ENCODE measurements around the gene SIK1. TPM values are rescaled to one million over a fixed set of nuclear protein-coding genes. Genes with fewer than 3 reads are reported as not detected.
"Not testable (repeated sequence)": the region's sequence is repeated elsewhere in the genome, so short reads cannot be mapped to it uniquely, and the experiment has no call there.

Gene SIK1
- polyA plus RNA-seq, 2 of the 4 experiments (the other 2 are of a cell fraction) = 12.2 to 74.0 TPM

DNA sequence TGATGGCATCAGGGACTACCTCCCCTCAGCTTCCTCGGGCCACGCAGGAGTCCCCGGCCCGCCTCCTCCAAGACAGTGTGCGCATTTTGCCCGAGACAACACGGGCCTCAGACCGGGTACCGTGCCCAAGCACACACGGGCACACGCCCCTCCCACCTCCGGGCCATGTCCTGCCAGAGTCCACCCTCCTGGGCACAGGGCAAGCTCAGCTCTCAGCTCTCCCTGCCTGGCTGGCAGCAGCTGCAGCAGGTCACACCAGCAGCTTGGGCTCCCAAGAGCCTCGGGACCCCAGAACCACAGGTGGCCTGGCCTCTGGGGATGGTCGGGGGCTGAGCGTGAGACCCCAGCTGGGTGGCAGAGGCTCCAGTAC lies 29.5 kb downstream of the SIK1 start:
- H3K27ac ChIP-seq; CTCF ChIA-PET; H3K4me1 ChIP-seq; POLR2A ChIA-PET; H3K9me3 ChIP-seq; FAIRE-seq; H3K4me2 ChIP-seq; H3K4me3 ChIP-seq; DNase-seq (ENCODE audit: low read depth in 1 of 2, low spot score in 1 of 2): not testable (repeated sequence)
- peak; percentile 36 to 61; a peak in 5 of 6 replicates for ATAC-seq
- no CpG with 5 or more reads among the region's 15 CpGs for WGBS (ENCODE audit: missing lambda C conversion rate)

DNA sequence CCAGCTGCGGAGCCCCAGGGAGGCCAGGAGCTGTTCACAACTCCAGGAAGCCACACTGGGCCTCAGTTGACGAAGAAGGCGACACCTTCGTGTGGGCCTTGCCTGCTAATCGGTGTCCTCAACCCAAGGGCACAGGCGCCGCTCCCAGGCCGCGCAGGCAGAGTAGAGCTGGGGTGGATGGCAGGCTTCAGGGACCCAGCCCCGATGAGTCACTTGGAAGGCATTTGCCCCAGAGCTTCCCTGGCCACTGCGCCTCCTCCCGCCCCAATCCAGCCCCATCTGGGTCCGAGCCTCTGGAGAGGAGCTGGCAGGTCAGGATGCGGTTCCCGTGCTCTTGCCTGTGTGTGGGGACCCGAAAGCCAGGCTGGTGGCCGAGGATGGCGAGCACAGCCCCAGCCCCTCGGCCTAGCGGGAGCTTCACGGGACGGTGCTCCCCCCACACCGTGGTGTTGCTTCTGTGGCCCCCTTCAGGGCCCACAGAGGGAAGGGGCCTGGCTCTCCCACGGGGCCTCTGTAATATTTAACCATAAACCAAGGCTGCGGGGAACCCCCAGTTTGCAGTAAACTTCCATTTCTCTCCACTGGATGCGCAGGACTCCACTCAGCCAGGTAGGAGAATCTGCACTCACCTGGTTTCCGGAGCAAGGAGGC lies 30.0 kb downstream of the SIK1 start:
- H3K4me2 ChIP-seq; H3K4me3 ChIP-seq; H3K9me3 ChIP-seq; DNase-seq (ENCODE audit: low read depth in 1 of 2, low spot score in 1 of 2); POLR2A ChIA-PET; H3K27ac ChIP-seq; H3K4me1 ChIP-seq; CTCF ChIA-PET: not testable (repeated sequence)
- WGBS (ENCODE audit: missing lambda C conversion rate) = no CpG with 5 or more reads among the region's 27 CpGs
- ATAC-seq (peak; percentile 81 to 91), FAIRE-seq (peak; percentile 46)

DNA sequence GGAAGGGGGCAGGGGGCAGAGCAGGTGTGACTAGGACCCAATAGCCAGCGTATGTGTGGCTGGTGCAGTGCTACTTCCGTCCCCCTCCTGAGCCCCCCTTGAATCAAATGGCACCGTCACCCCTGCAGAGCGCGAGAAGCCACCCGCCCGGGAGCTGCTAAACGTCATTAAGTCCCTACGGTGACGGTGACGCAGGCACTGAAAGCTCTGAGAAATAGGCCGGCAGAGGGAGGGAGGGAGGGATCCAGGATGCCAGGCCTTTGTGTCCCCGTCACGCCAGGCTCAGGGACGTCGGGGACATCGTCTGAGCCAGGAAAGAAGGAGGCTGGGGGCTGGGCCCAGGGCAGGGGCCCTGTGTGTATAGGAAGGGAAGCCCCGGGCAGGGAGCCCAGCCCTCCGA lies 43.6 kb downstream of the SIK1 start:
- POLR2A ChIA-PET; CTCF ChIA-PET; H3K27ac ChIP-seq; H3K4me3 ChIP-seq; FAIRE-seq; H3K9me3 ChIP-seq; ATAC-seq; H3K4me1 ChIP-seq; H3K4me2 ChIP-seq; DNase-seq (ENCODE audit: low read depth in 1 of 2, low spot score in 1 of 2): not testable (repeated sequence)
- no CpG with 5 or more reads among the region's 19 CpGs for WGBS (ENCODE audit: missing lambda C conversion rate)

DNA sequence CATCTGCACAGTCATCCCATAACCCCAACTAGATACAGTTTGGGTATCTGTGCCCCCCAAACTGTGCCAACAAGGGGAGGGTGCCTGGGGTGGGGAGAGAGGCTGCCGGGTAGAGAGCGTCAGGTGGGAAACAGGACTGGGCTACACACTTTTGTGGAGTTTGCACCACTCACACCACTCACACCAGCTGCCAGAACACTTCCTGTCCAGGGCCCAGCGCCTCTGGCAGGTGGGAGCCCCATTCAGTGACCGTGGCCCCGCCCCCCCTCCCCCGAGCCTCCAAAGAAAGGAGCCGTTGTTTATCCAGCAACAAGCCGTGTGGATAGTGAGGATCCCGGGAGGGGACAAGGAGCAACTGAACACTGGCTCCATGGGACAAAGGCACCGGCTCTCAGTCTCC lies 44.0 kb downstream of the SIK1 start:
- POLR2A ChIA-PET; FAIRE-seq; H3K4me3 ChIP-seq; DNase-seq (ENCODE audit: low read depth in 1 of 2, low spot score in 1 of 2); H3K4me1 ChIP-seq; CTCF ChIA-PET; H3K27ac ChIP-seq; ATAC-seq; H3K9me3 ChIP-seq; H3K4me2 ChIP-seq: not testable (repeated sequence)
- WGBS (ENCODE audit: missing lambda C conversion rate) = no CpG with 5 or more reads among the region's 10 CpGs

DNA sequence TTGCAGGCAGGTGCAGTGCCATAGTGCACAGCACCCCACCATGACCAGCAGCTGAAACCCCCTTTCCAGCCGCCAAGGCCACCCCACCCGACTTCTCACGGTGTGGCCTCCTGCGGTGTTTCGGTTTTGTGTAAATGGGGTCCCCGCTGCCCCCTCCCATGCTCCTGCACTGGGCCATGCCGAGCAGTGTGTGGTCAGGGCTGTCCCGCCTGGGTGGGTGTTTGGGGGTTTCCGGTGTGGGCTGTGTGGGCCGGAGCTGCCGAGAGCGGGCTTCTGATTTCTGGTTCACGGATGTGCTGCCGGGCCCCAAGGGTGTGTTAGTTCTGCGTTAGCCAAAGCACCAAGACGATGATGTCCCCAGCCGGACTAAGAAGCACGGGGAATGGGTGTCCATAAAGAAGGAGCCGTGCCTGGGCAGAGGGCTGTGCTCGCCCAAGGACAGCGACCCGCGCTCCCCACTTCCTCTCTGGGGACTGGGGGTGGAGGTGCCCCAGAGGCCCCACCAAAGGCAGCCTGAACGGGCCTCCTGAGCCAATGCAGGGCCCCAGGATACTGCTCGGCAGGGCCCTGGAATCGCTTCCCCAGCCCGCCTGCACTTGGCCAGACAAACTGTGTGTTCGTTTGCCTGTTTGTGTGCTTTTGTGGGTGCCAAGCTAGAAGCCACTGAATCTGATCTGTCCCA lies 45.9 kb downstream of the SIK1 start:
- H3K4me1 ChIP-seq; H3K27ac ChIP-seq; H3K4me2 ChIP-seq; FAIRE-seq; DNase-seq (ENCODE audit: low read depth in 1 of 2, low spot score in 1 of 2); H3K9me3 ChIP-seq; ATAC-seq; H3K4me3 ChIP-seq; POLR2A ChIA-PET; CTCF ChIA-PET: not testable (repeated sequence)
- WGBS (ENCODE audit: missing lambda C conversion rate) = no CpG with 5 or more reads among the region's 28 CpGs

DNA sequence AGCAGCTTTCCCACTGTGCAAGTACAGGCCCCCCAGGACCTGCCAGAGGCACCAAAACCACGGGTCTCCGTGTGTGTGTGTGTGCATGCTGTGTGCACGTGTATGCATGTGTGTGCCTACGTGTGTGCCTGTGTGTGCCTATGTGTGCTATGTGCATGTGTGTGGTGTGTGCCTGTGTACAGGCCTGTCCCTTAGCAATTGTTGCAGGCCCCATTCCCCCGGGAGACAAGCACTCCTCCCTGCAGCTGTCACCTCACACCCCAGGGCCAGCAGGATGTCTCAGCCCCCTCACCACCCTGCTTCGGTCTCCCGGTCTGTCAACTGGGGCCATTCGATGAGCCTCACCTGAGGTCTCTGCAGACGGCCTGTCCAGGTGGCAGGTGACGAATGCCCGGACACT lies 46.6 kb downstream of the SIK1 start:
- WGBS (ENCODE audit: missing lambda C conversion rate) = no CpG with 5 or more reads among the region's 11 CpGs
- H3K9me3 ChIP-seq; POLR2A ChIA-PET; DNase-seq (ENCODE audit: low read depth in 1 of 2, low spot score in 1 of 2); FAIRE-seq; H3K27ac ChIP-seq; ATAC-seq; H3K4me3 ChIP-seq; H3K4me2 ChIP-seq; H3K4me1 ChIP-seq; CTCF ChIA-PET: not testable (repeated sequence)

DNA sequence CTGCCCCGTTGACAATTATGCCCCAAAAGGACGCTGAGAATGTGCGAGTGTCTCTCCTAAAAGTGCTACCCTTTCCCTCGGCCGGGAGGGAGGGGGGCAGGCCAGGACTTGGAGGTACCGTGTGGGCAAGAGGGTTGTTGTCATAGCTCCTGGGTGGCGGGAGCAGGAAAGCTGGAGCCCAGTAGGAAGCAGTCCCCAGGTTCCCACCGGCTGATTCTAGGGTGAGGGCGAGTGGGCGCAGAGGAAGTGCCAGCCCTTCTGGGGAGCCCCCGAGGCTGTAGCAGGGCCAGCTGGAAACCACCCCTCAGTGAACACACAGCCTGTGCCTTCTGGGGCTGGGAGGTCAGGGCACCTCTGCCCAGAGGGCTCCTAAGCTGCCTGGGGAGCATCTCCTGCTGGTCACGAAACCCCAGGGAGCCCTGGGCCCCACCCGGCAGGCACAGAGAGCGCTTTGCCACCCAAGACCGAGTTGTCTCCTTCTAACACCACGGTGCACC lies 47.3 kb downstream of the SIK1 start:
- ATAC-seq; DNase-seq (ENCODE audit: low read depth in 1 of 2, low spot score in 1 of 2); H3K27ac ChIP-seq; H3K4me3 ChIP-seq; H3K4me1 ChIP-seq; CTCF ChIA-PET; POLR2A ChIA-PET; FAIRE-seq; H3K4me2 ChIP-seq; H3K9me3 ChIP-seq: not testable (repeated sequence)
- WGBS (ENCODE audit: missing lambda C conversion rate) = no CpG with 5 or more reads among the region's 16 CpGs

DNA sequence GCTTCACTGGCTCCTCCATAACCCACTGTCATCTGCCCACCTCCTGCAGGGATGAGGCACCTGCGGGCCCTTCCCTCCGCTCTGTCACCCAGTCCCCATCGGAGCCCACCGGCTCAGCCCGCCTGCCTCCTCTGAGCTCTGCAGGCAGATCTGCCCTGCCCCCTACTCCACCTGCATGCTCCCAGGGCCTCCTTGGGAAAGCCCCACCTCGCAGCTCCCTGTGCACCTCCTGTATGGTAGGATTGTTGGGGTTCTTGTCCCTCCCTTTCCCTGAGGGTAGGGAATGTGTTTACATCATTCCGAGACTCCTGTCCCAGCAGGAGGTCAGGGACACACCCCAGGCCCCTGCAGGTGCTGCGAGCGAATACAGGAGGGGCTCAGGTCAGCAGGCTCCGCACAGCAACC lies 50.5 kb downstream of the SIK1 start:
- ChIA-PET POLR2A (no interaction called here), CTCF (no interaction called here)
- FAIRE-seq (no peak), ATAC-seq (no peak), DNase-seq (ENCODE audit: low read depth in 1 of 2, low spot score in 1 of 2) (no peak)
- TF ChIP-seq, protein P1, sequence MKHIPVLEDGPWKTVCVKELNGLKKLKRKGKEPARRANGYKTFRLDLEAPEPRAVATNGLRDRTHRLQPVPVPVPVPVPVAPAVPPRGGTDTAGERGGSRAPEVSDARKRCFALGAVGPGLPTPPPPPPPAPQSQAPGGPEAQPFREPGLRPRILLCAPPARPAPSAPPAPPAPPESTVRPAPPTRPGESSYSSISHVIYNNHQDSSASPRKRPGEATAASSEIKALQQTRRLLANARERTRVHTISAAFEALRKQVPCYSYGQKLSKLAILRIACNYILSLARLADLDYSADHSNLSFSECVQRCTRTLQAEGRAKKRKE (CRISPR knock-in tag; IDR thresholded peaks at IDR 0.05; ENCODE audit: low read depth) = no peak
- TF ChIP-seq, protein P2, sequence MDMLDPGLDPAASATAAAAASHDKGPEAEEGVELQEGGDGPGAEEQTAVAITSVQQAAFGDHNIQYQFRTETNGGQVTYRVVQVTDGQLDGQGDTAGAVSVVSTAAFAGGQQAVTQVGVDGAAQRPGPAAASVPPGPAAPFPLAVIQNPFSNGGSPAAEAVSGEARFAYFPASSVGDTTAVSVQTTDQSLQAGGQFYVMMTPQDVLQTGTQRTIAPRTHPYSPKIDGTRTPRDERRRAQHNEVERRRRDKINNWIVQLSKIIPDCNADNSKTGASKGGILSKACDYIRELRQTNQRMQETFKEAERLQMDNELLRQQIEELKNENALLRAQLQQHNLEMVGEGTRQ (IDR thresholded peaks at IDR 0.05) = no peak
- no peak for TF ChIP-seq EHMT2 (IDR thresholded peaks at IDR 0.05; ENCODE audit: low read depth)
- TF ChIP-seq BHLHE40 (IDR thresholded peaks at IDR 0.05; ENCODE audit: low read depth, low read length) = no peak
- TF ChIP-seq EP300 (IDR thresholded peaks at IDR 0.05) = no peak
- WGBS (ENCODE audit: missing lambda C conversion rate) = 78% methylated on average over 8 of the region's 10 CpGs
- Histone ChIP-seq H3K4me3 (no peak overlapping the region), H3K4me1 (no peaks in the 10 kb centered on the region), H3K4me2 (no peak overlapping the region), H3K27ac (no peak overlapping the region), H3K9me3 (no peaks in the 10 kb centered on the region)

All from A549 (cell line).